WTC11 (cell line): ENCODE measurements around the gene BCAS3. TPM values are rescaled to one million over a fixed set of nuclear protein-coding genes. Genes with fewer than 3 reads are reported as not detected.

ENCODE experiments used
- ATAC-seq: fragments of 200-7000 bp; cut with Tn5 transposase; 2 replicates; pipeline ENCODE4 v1.10.0; 2021; ENCODE audit warnings: mild to moderate bottlenecking, moderate library complexity
- CTCF ChIA-PET: fragments of 300-600 bp; sonication (Branson Sonifier 250); formaldehyde crosslinking; loops from one replicate; lab custom pipeline; 2021; ENCODE audit warnings: antibody characterized with exemption; lab: Charles Lee
- POLR2A ChIA-PET: fragments of 350-600 bp; sonication (Branson Sonifier 250); formaldehyde crosslinking; loops from one replicate; lab custom pipeline; 2021; ENCODE audit warnings: antibody characterized with exemption; lab: Charles Lee
- DNase-seq: peaks from one replicate; pipeline ENCODE4 v3.0.0; 2021; ENCODE audit warnings: low spot score
- H3K27ac Mint-ChIP-seq: 2 replicates; pipeline ENCODE4 v1.8.0; 2021; ENCODE audit warnings: mixed read lengths
- H3K27me3 Mint-ChIP-seq: 2 replicates; pipeline ENCODE4 v1.8.0; 2021; ENCODE audit warnings: low read depth, mild to moderate bottlenecking, moderate library complexity, mixed read lengths
- H3K36me3 Mint-ChIP-seq: 2 replicates; pipeline ENCODE4 v1.8.0; 2021; ENCODE audit warnings: mixed read lengths
- H3K4me1 Mint-ChIP-seq: 2 replicates; pipeline ENCODE4 v1.8.0; 2022; ENCODE audit warnings: mixed read lengths
- H3K4me3 Mint-ChIP-seq: 2 replicates; pipeline ENCODE4 v1.8.0; 2021; ENCODE audit warnings: mild to moderate bottlenecking, moderate library complexity, mixed read lengths
- H3K9me3 Mint-ChIP-seq: 2 replicates; pipeline ENCODE4 v1.8.0; 2021; ENCODE audit warnings: mixed read lengths
- AR ChIP-seq: fragments of 250-450 bp; sonication (Bioruptor Pico); IDR thresholded peaks from 2 replicates; pipeline ENCODE4 v1.9.0; 2021; ENCODE audit warnings: mild to moderate bottlenecking
- ATF2 ChIP-seq: sonication (generic); formaldehyde crosslinking; IDR thresholded peaks from 2 replicates; pipeline ENCODE4 v1.8.1; 2022; ENCODE audit warnings: low read depth, missing genetic modification reagents, borderline replicate concordance
- CREM ChIP-seq: sonication (generic); formaldehyde crosslinking; IDR thresholded peaks from 2 replicates; pipeline ENCODE4 v1.8.1; 2022; ENCODE audit warnings: mild to moderate bottlenecking, missing genetic modification reagents, moderate library complexity
- E2F1 ChIP-seq: sonication (generic); formaldehyde crosslinking; IDR thresholded peaks from 2 replicates; pipeline ENCODE4 v1.8.0; 2022; ENCODE audit warnings: mild to moderate bottlenecking, missing genetic modification reagents
- E2F4 ChIP-seq: sonication (generic); formaldehyde crosslinking; IDR thresholded peaks from 2 replicates; pipeline ENCODE4 v1.8.1; 2022; ENCODE audit warnings: low read depth, mild to moderate bottlenecking, moderate library complexity, missing genetic modification reagents, borderline replicate concordance
- ESRRA ChIP-seq: sonication (generic); formaldehyde crosslinking; IDR thresholded peaks from 2 replicates; pipeline ENCODE4 v1.8.1; 2022; ENCODE audit warnings: mild to moderate bottlenecking, missing genetic modification reagents, borderline replicate concordance
- FOXK1 ChIP-seq: sonication (generic); formaldehyde crosslinking; IDR thresholded peaks from 2 replicates; pipeline ENCODE4 v1.8.0; 2022; ENCODE audit warnings: mild to moderate bottlenecking, moderate library complexity, missing genetic modification reagents
- GABPB1 ChIP-seq: sonication (generic); formaldehyde crosslinking; IDR thresholded peaks from 2 replicates; pipeline ENCODE4 v1.8.1; 2023; ENCODE audit warnings: mild to moderate bottlenecking, missing genetic modification reagents
- IRF1 ChIP-seq: sonication (generic); formaldehyde crosslinking; IDR thresholded peaks from 2 replicates; pipeline ENCODE4 v1.8.0; 2023; ENCODE audit warnings: missing genetic modification reagents
- JAZF1 ChIP-seq: fragments of 250-450 bp; sonication (Bioruptor Pico); IDR thresholded peaks from 2 replicates; pipeline ENCODE4 v1.9.0; 2021; ENCODE audit warnings: moderate library complexity, mild to moderate bottlenecking, inconsistent platforms
- MYBL2 ChIP-seq: sonication (generic); formaldehyde crosslinking; IDR thresholded peaks from 2 replicates; pipeline ENCODE4 v1.8.1; 2023; ENCODE audit warnings: mild to moderate bottlenecking, moderate library complexity, missing genetic modification reagents
- NR1H2 ChIP-seq: sonication (generic); formaldehyde crosslinking; IDR thresholded peaks from 2 replicates; pipeline ENCODE4 v1.9.0; 2021; ENCODE audit warnings: mild to moderate bottlenecking, moderate library complexity, missing genetic modification reagents
- PREB ChIP-seq: sonication (generic); formaldehyde crosslinking; IDR thresholded peaks from 2 replicates; pipeline ENCODE4 v1.8.1; 2022; ENCODE audit warnings: mild to moderate bottlenecking, missing genetic modification reagents, moderate library complexity, borderline replicate concordance
- SMAD3 ChIP-seq: sonication (generic); formaldehyde crosslinking; IDR thresholded peaks from 2 replicates; pipeline ENCODE4 v1.8.0; 2022; ENCODE audit warnings: missing genetic modification reagents, mild to moderate bottlenecking, borderline replicate concordance
- SMAD4 ChIP-seq: sonication (generic); formaldehyde crosslinking; IDR thresholded peaks from 2 replicates; pipeline ENCODE4 v1.8.0; 2022; ENCODE audit warnings: mild to moderate bottlenecking, missing genetic modification reagents
- TEAD4 ChIP-seq: sonication (generic); formaldehyde crosslinking; IDR thresholded peaks from 2 replicates; pipeline ENCODE4 v1.8.0; 2022; ENCODE audit warnings: mild to moderate bottlenecking, missing genetic modification reagents
- TP53 ChIP-seq: sonication (generic); formaldehyde crosslinking; IDR thresholded peaks from 2 replicates; pipeline ENCODE4 v1.8.1; 2023; ENCODE audit warnings: mild to moderate bottlenecking, missing genetic modification reagents
- total RNA-seq: library from RNA; stranded (reverse); gene quantifications from 3 replicates; pipeline ENCODE4 v1.2.3, GENCODE V29; 2021

The BCAS3 gene
- total RNA-seq, 1 experiment from 2014 or later, result 15.5 TPM

- H3K27ac Mint-ChIP-seq, result no peak overlapping the region
- H3K9me3 Mint-ChIP-seq, result no peaks in the 10 kb centered on the region
- H3K27me3 Mint-ChIP-seq, result no peaks in the 10 kb centered on the region
- ChIA-PET POLR2A (interaction anchor here (0.6 kb wide), 1 partner anchor 307 kb away, joined by 3 read pairs; no protein-coding TSS in a partner anchor), CTCF (interaction anchor here (0.9 kb wide), 1 partner anchor 11 kb away, joined by 3 read pairs; no protein-coding TSS in a partner anchor)
- TF ChIP-seq JAZF1 (CRISPR knock-in tag) (no peak), IRF1 (CRISPR knock-in tag) (no peak), E2F4 (CRISPR knock-in tag) (no peak), E2F1 (CRISPR knock-in tag) (no peak), MYBL2 (no peak), SMAD3 (no peak)
- H3K4me3 Mint-ChIP-seq, result no peak overlapping the region
- H3K36me3 Mint-ChIP-seq, result no peaks in the 10 kb centered on the region
- DNase-seq, result no peak
- ATAC-seq, result no peak
- peaks cover 5% of the 10 kb centered on the region for H3K4me1 Mint-ChIP-seq
These were observed 699.5 kb downstream of the BCAS3 start for GRCh38 chr17:61376931-61377838.

- Mint-ChIP-seq H3K36me3 (no peaks in the 10 kb centered on the region), H3K4me3 (no peak overlapping the region), H3K27me3 (no peaks in the 10 kb centered on the region), H3K27ac (no peak overlapping the region; the same call in 1 of the 2 replicates), H3K9me3 (no peaks in the 10 kb centered on the region), H3K4me1 (peaks cover 3% of the 10 kb centered on the region; the same call in 1 of the 2 replicates)
- ChIA-PET POLR2A (no interaction called here), CTCF (interaction anchor here (1.0 kb wide), 1 partner anchor 20 kb away, joined by 4 read pairs; no protein-coding TSS in a partner anchor)
- ATAC-seq (no peak), DNase-seq (no peak)
- no peak for TF ChIP-seq PREB
- TF ChIP-seq AR (CRISPR knock-in tag), result no peak
- no peak for TF ChIP-seq SMAD4 (CRISPR knock-in tag)
- TF ChIP-seq CREM, result no peak
- TF ChIP-seq FOXK1, result no peak
- no peak for TF ChIP-seq TP53 (CRISPR knock-in tag)
- no peak for TF ChIP-seq ESRRA (CRISPR knock-in tag)
- TF ChIP-seq NR1H2 (CRISPR knock-in tag), result no peak
- TF ChIP-seq TEAD4, result no peak
- no peak for TF ChIP-seq GABPB1 (CRISPR knock-in tag)
- no peak for TF ChIP-seq ATF2 (CRISPR knock-in tag)
These were observed 701.2 kb downstream of the BCAS3 start for GRCh38 chr17:61378658-61379456.
